NCI-H524 (cell line): ENCODE measurements around the gene ANKRD45.
"Not testable (repeated sequence)": the region's sequence is repeated elsewhere in the genome, so short reads cannot be mapped to it uniquely, and the experiment has no call there.

Experiments used
- DNase-seq, 2 experiments: peaks; one replicate each; lab custom pipeline; 2025; lab: John Stamatoyannopoulos, UW

The ANKRD45 gene

GRCh38 chr1:173642450-173643139 lies 27.1 kb downstream of the ANKRD45 start:
- DNase-seq: not testable (repeated sequence)

GRCh38 chr1:173639102-173639501 lies 30.5 kb downstream of the ANKRD45 start:
- no peak for DNase-seq

GRCh38 chr1:173638043-173639021 lies 31.3 kb downstream of the ANKRD45 start:
- DNase-seq: no peak

GRCh38 chr1:173637236-173638042 lies 32.2 kb downstream of the ANKRD45 start:
- not testable (repeated sequence) for DNase-seq

GRCh38 chr1:173635116-173635515 lies 34.5 kb downstream of the ANKRD45 start, which contains the start of gene TEX50:
Gene TEX50 (plus strand): TSS chr1:173635338. CDS start chr1:173635522, 184 bp downstream.
- DNase-seq: no peak

- no peak for DNase-seq
Measured at GRCh38 chr1:173628888-173629287, 40.8 kb downstream of the ANKRD45 start.

GRCh38 chr1:173627269-173627668 lies 42.4 kb downstream of the ANKRD45 start:
- DNase-seq: no peak

GRCh38 chr1:173616859-173617258 lies 52.8 kb downstream of the ANKRD45 start:
- no peak for DNase-seq

GRCh38 chr1:173613086-173613485 lies 56.6 kb downstream of the ANKRD45 start:
- DNase-seq: not testable (repeated sequence)

- DNase-seq: no peak
Measured at GRCh38 chr1:173608503-173609216, 61.0 kb downstream of the ANKRD45 start.

- no peak for DNase-seq
Measured at GRCh38 chr1:173603056-173603591, 66.5 kb downstream of the ANKRD45 start, which contains the start of gene SLC9C2. Gene SLC9C2 (minus strand): TSS chr1:173603072. CDS start chr1:173601776, 1,296 bp downstream.

GRCh38 chr1:173601588-173601987 lies 68.1 kb downstream of the ANKRD45 start:
- no peak for DNase-seq

GRCh38 chr1:173596097-173596825 lies 73.4 kb downstream of the ANKRD45 start:
- DNase-seq: no peak

GRCh38 chr1:173591138-173591537 lies 78.5 kb downstream of the ANKRD45 start:
- not testable (repeated sequence) for DNase-seq

- no peak for DNase-seq
Measured at GRCh38 chr1:173590557-173590956, 79.1 kb downstream of the ANKRD45 start.

GRCh38 chr1:173581383-173582079 lies 88.1 kb downstream of the ANKRD45 start:
- no peak for DNase-seq

GRCh38 chr1:173580658-173581057 lies 89.0 kb downstream of the ANKRD45 start:
- DNase-seq: no peak

- peak; percentile 11 to 49 for DNase-seq
Measured at GRCh38 chr1:173580071-173580470, 89.6 kb downstream of the ANKRD45 start.

GRCh38 chr1:173573596-173573995 lies 96.1 kb downstream of the ANKRD45 start:
- no peak for DNase-seq
